Measurements from ENCODE around the gene GRK2.
"Not testable (repeated sequence)": the region's sequence is repeated elsewhere in the genome, so short reads cannot be mapped to it uniquely, and the experiment has no call there.

Gene GRK2

DNA sequence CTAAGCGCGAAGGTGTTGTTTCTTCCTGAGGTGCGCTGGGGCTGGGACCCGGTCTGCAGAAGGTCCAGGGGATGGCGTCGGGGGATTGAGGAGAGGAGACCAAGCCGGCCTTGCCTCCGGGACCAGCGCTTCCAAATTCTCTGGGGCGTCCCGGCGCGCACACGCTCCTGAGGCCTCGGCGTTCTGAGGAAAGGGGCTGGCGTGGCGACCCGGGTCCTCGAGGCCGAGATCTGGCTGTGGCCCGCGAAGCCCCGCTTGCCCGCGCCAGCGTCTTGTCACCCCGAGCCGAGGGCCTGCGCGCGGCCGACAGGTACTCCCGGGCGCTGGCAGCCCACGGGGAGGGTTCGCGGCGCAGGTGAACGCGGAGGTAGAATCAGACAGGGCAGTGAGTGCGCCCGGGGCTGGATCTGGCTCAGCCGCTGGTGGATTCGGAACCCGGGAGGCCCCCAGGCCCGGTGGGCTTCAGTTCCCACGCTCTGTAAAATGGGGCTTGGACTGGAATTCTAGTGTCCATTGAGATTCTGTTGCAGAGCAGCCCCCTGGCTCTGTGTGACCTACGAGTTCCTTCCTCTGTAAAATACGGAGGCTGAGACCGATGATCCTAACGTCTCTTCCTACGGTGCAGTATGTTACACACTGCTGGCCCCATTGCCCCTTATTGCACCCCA, 51.7 kb downstream of the GRK2 start:
- H3K4me3 ChIP-seq (ENCODE audit: low read depth, low read length), result peak overlapping the region; percentile 85
- H3K27ac ChIP-seq, result no peak overlapping the region
- no peak for DNase-seq
- TF ChIP-seq, protein P1, sequence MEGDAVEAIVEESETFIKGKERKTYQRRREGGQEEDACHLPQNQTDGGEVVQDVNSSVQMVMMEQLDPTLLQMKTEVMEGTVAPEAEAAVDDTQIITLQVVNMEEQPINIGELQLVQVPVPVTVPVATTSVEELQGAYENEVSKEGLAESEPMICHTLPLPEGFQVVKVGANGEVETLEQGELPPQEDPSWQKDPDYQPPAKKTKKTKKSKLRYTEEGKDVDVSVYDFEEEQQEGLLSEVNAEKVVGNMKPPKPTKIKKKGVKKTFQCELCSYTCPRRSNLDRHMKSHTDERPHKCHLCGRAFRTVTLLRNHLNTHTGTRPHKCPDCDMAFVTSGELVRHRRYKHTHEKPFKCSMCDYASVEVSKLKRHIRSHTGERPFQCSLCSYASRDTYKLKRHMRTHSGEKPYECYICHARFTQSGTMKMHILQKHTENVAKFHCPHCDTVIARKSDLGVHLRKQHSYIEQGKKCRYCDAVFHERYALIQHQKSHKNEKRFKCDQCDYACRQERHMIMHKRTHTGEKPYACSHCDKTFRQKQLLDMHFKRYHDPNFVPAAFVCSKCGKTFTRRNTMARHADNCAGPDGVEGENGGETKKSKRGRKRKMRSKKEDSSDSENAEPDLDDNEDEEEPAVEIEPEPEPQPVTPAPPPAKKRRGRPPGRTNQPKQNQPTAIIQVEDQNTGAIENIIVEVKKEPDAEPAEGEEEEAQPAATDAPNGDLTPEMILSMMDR (IDR thresholded peaks at IDR 0.05; ENCODE audit: low read depth, low read length, missing control alignments), result no peak
- in situ Hi-C loops (cut with HindIII; ENCODE audit: low pct_ligation_motif_present, low sequenced_read_pairs), result no loop called here
- no peaks in the 10 kb centered on the region for H3K36me3 ChIP-seq (replicated peaks)
- no peaks in the 10 kb centered on the region for H3K27me3 ChIP-seq (replicated peaks)

DNA sequence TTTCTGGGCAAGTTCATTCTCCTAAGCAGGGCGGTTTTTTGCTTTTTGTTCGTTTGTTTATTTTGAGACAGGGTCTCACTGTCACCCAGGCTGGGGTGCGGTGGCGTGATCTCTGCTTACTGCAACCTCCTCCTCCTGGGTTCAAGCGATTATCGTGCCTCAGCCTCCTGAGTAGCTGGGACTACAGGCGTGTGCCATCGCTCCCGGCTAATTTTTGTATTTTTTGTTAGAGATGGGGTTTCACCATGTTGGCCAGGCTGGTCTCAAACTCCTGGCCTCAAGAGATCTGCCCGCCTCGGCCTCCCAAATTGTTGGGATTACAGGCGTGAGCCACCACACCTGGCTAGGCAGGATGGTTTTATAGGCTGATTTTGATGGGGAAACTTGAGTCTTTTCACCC, 52.6 kb downstream of the GRK2 start:
- in situ Hi-C loops (cut with HindIII; ENCODE audit: low pct_ligation_motif_present, low sequenced_read_pairs); DNase-seq; H3K27me3 ChIP-seq (replicated peaks); H3K36me3 ChIP-seq (replicated peaks); H3K4me3 ChIP-seq (ENCODE audit: low read depth, low read length); H3K27ac ChIP-seq: not testable (repeated sequence)

DNA sequence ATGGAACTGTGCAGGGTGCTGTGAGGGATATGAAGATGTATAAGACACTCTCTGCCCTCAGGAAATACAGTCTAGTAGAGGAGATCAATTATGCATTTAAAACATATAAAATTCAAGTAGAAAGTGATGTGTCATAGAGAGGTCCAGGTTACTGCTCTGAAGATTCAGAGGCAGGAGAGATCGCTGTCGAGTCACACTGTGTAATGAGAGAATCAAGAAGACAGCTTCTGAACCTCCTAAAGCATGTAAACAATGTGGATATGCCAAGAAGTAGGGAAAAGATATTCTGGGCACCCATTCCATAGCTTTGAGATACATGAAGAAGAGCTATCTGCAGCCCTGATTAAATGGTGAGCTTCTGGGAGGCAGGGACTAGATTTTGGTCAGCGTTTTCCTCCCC, 53.7 kb downstream of the GRK2 start:
- in situ Hi-C loops (cut with HindIII; ENCODE audit: low pct_ligation_motif_present, low sequenced_read_pairs), result no loop called here
- Histone ChIP-seq H3K27me3 (replicated peaks) (no peaks in the 10 kb centered on the region), H3K27ac (no peak overlapping the region), H3K4me3 (ENCODE audit: low read depth, low read length) (no peak overlapping the region), H3K36me3 (replicated peaks) (no peaks in the 10 kb centered on the region)
- no peak for DNase-seq
- TF ChIP-seq, protein P1 (IDR thresholded peaks at IDR 0.05; ENCODE audit: low read depth, low read length, missing control alignments), result no peak

DNA sequence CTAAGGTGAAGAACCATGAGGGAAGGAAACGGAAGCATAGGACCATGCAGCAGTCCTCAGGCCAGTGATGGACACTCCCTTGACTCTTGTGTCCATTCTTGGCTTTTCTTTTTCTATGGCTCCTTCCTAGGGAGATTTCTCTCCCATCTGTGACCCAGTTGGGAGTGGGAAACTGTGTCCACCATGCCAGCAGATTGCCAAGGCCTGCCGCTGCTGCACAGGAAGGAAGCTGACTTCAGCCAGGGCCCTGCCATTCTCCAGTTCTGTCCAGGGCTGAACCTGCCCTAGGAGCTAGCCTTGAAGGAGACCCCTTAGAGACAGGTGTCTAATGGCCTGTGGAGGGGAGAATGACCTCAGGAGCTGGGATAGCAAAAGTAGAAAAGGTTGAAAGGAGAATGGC, 54.4 kb downstream of the GRK2 start:
- TF ChIP-seq, protein P1 (IDR thresholded peaks at IDR 0.05; ENCODE audit: low read depth, low read length, missing control alignments), result no peak

DNA sequence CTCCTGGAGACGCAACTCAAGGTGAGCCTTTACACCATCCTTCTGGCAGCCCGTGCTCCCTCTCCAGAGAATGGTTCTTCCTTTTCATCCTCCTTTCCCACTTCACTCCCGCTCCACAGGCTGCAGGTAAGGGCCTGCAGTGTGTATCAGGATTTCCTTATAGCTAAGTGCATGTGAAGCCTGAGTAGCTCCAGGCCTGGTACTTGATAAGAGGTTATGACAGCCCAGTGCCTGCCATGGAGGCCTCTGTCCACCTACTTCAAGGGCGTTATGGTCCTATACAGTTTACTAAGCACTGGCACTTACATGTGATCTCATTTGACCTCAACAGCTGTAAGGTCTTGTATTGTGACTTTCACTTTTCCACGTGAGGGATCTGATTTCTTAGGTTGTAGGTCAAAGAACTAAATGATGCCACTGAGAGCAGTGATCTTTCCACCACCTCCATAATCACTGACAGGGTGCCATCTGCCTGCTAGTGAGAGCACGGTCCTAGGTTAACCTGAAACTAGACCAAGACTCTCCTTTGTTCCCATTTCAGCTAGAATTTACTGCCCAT, 55.1 kb downstream of the GRK2 start:
- no peak overlapping the region for H3K27ac ChIP-seq
- H3K27me3 ChIP-seq (replicated peaks), result no peaks in the 10 kb centered on the region
- in situ Hi-C loops (cut with HindIII; ENCODE audit: low pct_ligation_motif_present, low sequenced_read_pairs), result no loop called here
- no peak for DNase-seq
- H3K36me3 ChIP-seq (replicated peaks), result no peaks in the 10 kb centered on the region
- H3K4me3 ChIP-seq (ENCODE audit: low read depth, low read length), result no peak overlapping the region
- TF ChIP-seq, protein P1 (IDR thresholded peaks at IDR 0.05; ENCODE audit: low read depth, low read length, missing control alignments), result no peak

More for the DNA sequence above, 54.4 kb downstream of the GRK2 start:
- Histone ChIP-seq H3K4me3 (ENCODE audit: low read depth, low read length) (no peak overlapping the region), H3K27ac (no peak overlapping the region), H3K27me3 (replicated peaks) (no peaks in the 10 kb centered on the region), H3K36me3 (replicated peaks) (no peaks in the 10 kb centered on the region)
- no peak for DNase-seq
- in situ Hi-C loops (cut with HindIII; ENCODE audit: low pct_ligation_motif_present, low sequenced_read_pairs), result no loop called here

DNA sequence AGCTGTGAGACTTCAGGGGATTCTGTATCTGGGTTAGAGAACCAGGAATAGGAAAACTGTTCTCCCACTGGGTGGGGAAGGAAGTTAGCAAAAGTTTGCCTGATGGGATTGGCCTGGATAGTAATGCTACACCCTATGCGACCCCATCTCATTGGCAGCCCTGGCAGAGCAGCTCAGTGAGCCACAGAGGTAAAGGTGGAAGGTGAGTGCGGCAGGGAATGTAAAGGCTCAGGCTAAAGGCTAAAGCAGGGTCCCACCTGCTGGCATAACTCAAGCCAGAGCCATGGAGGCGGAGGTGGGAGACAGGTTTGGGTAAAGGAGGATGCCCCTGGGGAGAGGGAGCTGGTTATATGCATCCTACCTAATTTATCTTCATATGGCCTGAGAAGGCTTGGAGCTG, 55.8 kb downstream of the GRK2 start:
- Histone ChIP-seq H3K4me3 (ENCODE audit: low read depth, low read length) (no peak overlapping the region), H3K27me3 (replicated peaks) (no peaks in the 10 kb centered on the region), H3K27ac (no peak overlapping the region), H3K36me3 (replicated peaks) (no peaks in the 10 kb centered on the region)
- TF ChIP-seq, protein P1 (IDR thresholded peaks at IDR 0.05; ENCODE audit: low read depth, low read length, missing control alignments), result no peak
- in situ Hi-C loops (cut with HindIII; ENCODE audit: low pct_ligation_motif_present, low sequenced_read_pairs), result no loop called here
- no peak for DNase-seq
